NCI-H524 (cell line): Measurements from ENCODE around the gene BATF3.

Experiments
- DNase-seq, 2 experiments: peaks; one replicate each; lab custom pipeline; 2025; lab: John Stamatoyannopoulos, UW

BATF3 gene

GRCh38 chr1:212703991-212704564, 4.4 kb upstream of the BATF3 start:
- no peak for DNase-seq

GRCh38 chr1:212702672-212703071, 3.0 kb upstream of the BATF3 start:
- no peak for DNase-seq

- DNase-seq, result no peak
Measured at GRCh38 chr1:212701910-212702309, 2.3 kb upstream of the BATF3 start.

- peak; percentile 17 to 25 for DNase-seq
Measured at GRCh38 chr1:212700892-212701819, 1.5 kb upstream of the BATF3 start.

GRCh38 chr1:212700223-212700891, 717 bp upstream of the BATF3 start:
- DNase-seq, result peak; percentile 5 to 25

- DNase-seq, result peak in 1 of 2 experiments; percentile 60
Measured at GRCh38 chr1:212699104-212699624, 476 bp downstream of the BATF3 start.

GRCh38 chr1:212698467-212699103, 1.1 kb downstream of the BATF3 start:
- no peak for DNase-seq

- no peak for DNase-seq
Measured at GRCh38 chr1:212696721-212697331, 2.8 kb downstream of the BATF3 start.

- DNase-seq, result no peak
Measured at GRCh38 chr1:212692774-212693644, 6.6 kb downstream of the BATF3 start.

GRCh38 chr1:212691561-212692071, 8.0 kb downstream of the BATF3 start:
- no peak for DNase-seq

- no peak for DNase-seq
Measured at GRCh38 chr1:212690816-212691403, 8.7 kb downstream of the BATF3 start.

- DNase-seq, result no peak
Measured at GRCh38 chr1:212689758-212690529, 9.7 kb downstream of the BATF3 start.

GRCh38 chr1:212689196-212689725, 10.4 kb downstream of the BATF3 start:
- DNase-seq, result no peak

GRCh38 chr1:212688341-212689047, 11.1 kb downstream of the BATF3 start:
- DNase-seq, result no peak

- DNase-seq, result no peak
Measured at GRCh38 chr1:212687811-212688210, 11.8 kb downstream of the BATF3 start.

- no peak for DNase-seq
Measured at GRCh38 chr1:212686591-212686990, 13.0 kb downstream of the BATF3 start.

- DNase-seq, result no peak
Measured at GRCh38 chr1:212686069-212686468, 13.6 kb downstream of the BATF3 start.

GRCh38 chr1:212685429-212685828, 14.2 kb downstream of the BATF3 start:
- DNase-seq, result no peak
